Epithelial cell of proximal tubule (primary cell): Measurements from ENCODE around the gene TMEM125. TPM values are rescaled to one million over a fixed set of nuclear protein-coding genes. Genes with fewer than 3 reads are reported as not detected.

Experiments
- DNase-seq: peaks from one replicate; pipeline ENCODE4 v3.0.0-alpha.2; 2011; ENCODE audit warnings: low read depth
- H3K4me3 ChIP-seq: 2 replicates; pipeline ENCODE4 v1.5.1; 2011; ENCODE audit warnings: low read depth, mild to moderate bottlenecking, low read length
- total RNA-seq: library from RNA; depleted of rRNA; stranded (reverse); fragments of >200 nt; gene quantifications from 2 replicates; pipeline ENCODE4 v1.2.3, GENCODE V29; 2015
- TF ChIP-seq, protein P1 (sequence below): conservative IDR thresholded peaks from 2 replicates; pipeline ENCODE4 v1.5.1; 2012; ENCODE audit warnings: low read depth, mild to moderate bottlenecking, low read length

Gene TMEM125
- total RNA-seq, 1 donor from 2014 or later, result 7.0 TPM

DNA sequence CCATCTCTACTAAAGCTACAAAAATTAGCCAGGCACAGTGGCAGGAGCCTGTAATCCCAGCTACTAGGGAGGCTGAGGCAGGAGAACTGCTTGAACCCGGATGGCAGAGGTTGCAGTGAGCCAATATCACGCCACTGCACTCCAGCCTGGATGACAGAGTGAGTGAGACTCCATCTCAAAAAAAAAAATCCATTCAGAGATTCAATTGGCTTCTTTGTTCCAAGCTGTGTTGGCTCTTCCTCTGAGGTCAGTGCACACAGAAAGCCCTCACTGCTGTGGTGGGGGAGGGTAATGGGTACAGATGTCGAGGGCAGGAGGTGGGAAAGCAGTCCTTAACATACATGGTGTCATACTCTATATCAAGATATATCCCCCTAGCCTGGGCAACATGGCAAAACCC is 45.7 kb downstream of the TMEM125 start:
- no peak overlapping the region for H3K4me3 ChIP-seq
- no peak for DNase-seq
- TF ChIP-seq, protein P1, sequence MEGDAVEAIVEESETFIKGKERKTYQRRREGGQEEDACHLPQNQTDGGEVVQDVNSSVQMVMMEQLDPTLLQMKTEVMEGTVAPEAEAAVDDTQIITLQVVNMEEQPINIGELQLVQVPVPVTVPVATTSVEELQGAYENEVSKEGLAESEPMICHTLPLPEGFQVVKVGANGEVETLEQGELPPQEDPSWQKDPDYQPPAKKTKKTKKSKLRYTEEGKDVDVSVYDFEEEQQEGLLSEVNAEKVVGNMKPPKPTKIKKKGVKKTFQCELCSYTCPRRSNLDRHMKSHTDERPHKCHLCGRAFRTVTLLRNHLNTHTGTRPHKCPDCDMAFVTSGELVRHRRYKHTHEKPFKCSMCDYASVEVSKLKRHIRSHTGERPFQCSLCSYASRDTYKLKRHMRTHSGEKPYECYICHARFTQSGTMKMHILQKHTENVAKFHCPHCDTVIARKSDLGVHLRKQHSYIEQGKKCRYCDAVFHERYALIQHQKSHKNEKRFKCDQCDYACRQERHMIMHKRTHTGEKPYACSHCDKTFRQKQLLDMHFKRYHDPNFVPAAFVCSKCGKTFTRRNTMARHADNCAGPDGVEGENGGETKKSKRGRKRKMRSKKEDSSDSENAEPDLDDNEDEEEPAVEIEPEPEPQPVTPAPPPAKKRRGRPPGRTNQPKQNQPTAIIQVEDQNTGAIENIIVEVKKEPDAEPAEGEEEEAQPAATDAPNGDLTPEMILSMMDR, result no peak

GRCh38 chr1:43315963-43316737 is 46.4 kb downstream of the TMEM125 start:
- H3K4me3 ChIP-seq, result no peak overlapping the region
- no peak for DNase-seq
- TF ChIP-seq, protein P1, result no peak

GRCh38 chr1:43316738-43317520 is 47.1 kb downstream of the TMEM125 start:
- DNase-seq, result no peak
- H3K4me3 ChIP-seq, result no peak overlapping the region
- TF ChIP-seq, protein P1, result peak; percentile 12

DNA sequence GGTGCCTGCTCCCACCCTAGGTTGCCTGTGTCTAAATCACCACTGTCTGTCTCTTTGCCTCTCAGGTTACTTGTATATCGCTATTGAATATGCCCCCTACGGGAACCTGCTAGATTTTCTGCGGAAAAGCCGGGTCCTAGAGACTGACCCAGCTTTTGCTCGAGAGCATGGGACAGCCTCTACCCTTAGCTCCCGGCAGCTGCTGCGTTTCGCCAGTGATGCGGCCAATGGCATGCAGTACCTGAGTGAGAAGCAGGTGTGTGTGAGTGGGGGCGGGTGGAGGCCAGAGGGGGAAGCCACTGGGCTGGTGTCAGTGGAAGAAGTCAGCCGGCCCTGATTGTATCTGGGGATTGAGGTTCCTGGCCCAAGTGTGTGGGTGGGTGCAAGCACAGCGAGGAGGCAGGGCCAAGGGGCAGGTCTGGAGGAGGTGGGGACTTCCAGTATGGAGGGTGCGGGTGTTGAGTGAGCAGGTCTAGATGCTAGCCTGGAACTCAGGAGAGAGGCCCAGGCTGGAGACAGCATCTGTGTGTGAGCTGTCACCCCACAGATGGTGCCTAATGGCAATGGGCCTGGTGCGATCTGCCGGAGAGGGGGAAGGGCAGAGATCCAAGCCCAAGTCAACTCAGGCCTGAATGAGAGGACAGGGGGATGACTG is 48.2 kb downstream of the TMEM125 start:
- no peak for DNase-seq
- no peak overlapping the region for H3K4me3 ChIP-seq

GRCh38 chr1:43318831-43319230 is 49.0 kb downstream of the TMEM125 start:
- DNase-seq, result no peak
- TF ChIP-seq, protein P1, result no peak
- H3K4me3 ChIP-seq, result no peak overlapping the region

More for the DNA sequence above, 48.2 kb downstream of the TMEM125 start:
- TF ChIP-seq, protein P1, result no peak

DNA sequence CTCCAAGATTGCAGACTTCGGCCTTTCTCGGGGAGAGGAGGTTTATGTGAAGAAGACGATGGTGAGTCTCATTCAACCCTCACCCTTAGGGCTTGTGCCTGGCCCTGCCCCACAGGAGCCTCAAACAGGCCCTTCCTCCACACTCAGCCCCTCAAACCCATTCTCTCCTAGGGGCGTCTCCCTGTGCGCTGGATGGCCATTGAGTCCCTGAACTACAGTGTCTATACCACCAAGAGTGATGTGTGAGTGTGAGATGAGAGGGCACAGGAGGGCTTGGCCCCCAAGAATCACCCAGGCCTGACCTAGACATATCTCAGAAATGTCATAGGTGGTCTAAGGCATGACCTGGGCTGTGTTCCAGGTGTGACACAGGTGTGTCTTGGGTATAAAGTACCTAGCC is 49.5 kb downstream of the TMEM125 start:
- DNase-seq, result no peak
- TF ChIP-seq, protein P1, result no peak
- H3K4me3 ChIP-seq, result no peak overlapping the region
